K562 (cell line): Measurements from ENCODE around the gene TPSG1. TPM values are rescaled to one million over a fixed set of nuclear protein-coding genes. Genes with fewer than 3 reads are reported as not detected.

Experiments
- BHLHE40 ChIP-seq: IDR thresholded peaks from 2 replicates; pipeline ENCODE4 v1.6.1; 2011; ENCODE audit warnings: low read length, improper control_type of control experiment
- CEBPG ChIP-seq, 3 experiments: fragments of 200-800 bp in 1 of 3; sonication (Bioruptor generic) in 1 of 3; sonication (generic) in 1 of 3; formaldehyde crosslinking in 1 of 3; IDR thresholded peaks in 2 of 3; conservative IDR thresholded peaks in 1 of 3; 2 replicates each; pipeline versions ENCODE4 v1.6.1 to v1.8.0; 2016 to 2022; ENCODE audit warnings: missing compliant biosample characterization in 2 of 3, missing genetic modification characterization in 2 of 3, mild to moderate bottlenecking in 1 of 3, missing genetic modification reagents in 1 of 3
- FOXA3 ChIP-seq, 2 experiments: fragments of 450-650 bp in 1 of 2; sonication (generic) in 1 of 2; formaldehyde crosslinking; IDR thresholded peaks in 1 of 2; conservative IDR thresholded peaks in 1 of 2; 2 replicates each; pipeline versions ENCODE4 v1.4.0 to v1.8.0; 2020 to 2022; ENCODE audit warnings: mild to moderate bottlenecking in 2 of 2, missing genetic modification reagents in 1 of 2
- HDAC1 ChIP-seq, 2 experiments: fragments of 450-650 bp; IDR thresholded peaks; 2 replicates each; pipeline ENCODE4 v1.6.1; 2016 to 2017; ENCODE audit warnings: inconsistent platforms in 1 of 2, mild to moderate bottlenecking in 1 of 2, moderate library complexity in 1 of 2
- LCOR ChIP-seq: sonication (generic); formaldehyde crosslinking; IDR thresholded peaks from 2 replicates; pipeline ENCODE4 v1.8.0; 2022; ENCODE audit warnings: mild to moderate bottlenecking, missing genetic modification reagents
- RNF219 ChIP-seq: fragments of 250-450 bp; sonication (Bioruptor Pico); IDR thresholded peaks from 2 replicates; pipeline ENCODE4 v1.5.0; 2022; ENCODE audit warnings: mild to moderate bottlenecking
- SMC3 ChIP-seq: conservative IDR thresholded peaks from 2 replicates; pipeline ENCODE4 v1.6.1; 2011; ENCODE audit warnings: low read depth, low read length, improper control_type of control experiment; ENCODE audit not compliant: insufficient read depth
- ZBTB12 ChIP-seq: fragments of 250-450 bp; sonication (Bioruptor Pico); IDR thresholded peaks from 2 replicates; pipeline ENCODE4 v1.4.0; 2020
- ZNF395 ChIP-seq: fragments of 200-800 bp; sonication (Bioruptor generic); IDR thresholded peaks from 2 replicates; pipeline ENCODE4 v1.6.1; 2017; ENCODE audit warnings: missing genetic modification characterization, missing compliant biosample characterization
- polyA plus RNA-seq, 8 experiments: library from polyadenylated mRNA; depleted of rRNA in 4 of 8; stranded (reverse) in 5 of 8; unstranded in 3 of 8; fragments of >200 nt; fragmentation: Nextera tagmentation in 2 of 8; fragmentation: Illumina TruSeq in 1 of 8; extraction: Ambion mirVana in 2 of 8; extraction: Trizol in 1 of 8; gene quantifications; 2 replicates each; pipeline versions ENCODE4 v1.2.1 to v1.2.3, GENCODE V29; 2011 to 2014; ENCODE audit warnings: inconsistent platforms in 1 of 8, missing spikeins in 1 of 8
- total RNA-seq, 7 experiments: library from RNA; depleted of rRNA in 6 of 7; stranded (reverse); fragments of >200 nt in 6 of 7; fragmentation: Illumina TruSeq in 2 of 7; extraction: Trizol in 2 of 7; gene quantifications; 2 replicates each; pipeline versions ENCODE4 v1.2.1 to v1.2.3, GENCODE V29; 2011 to 2021; ENCODE audit warnings: low replicate concordance in 1 of 7
- TF ChIP-seq, protein P1 (sequence below): sonication (generic); formaldehyde crosslinking; IDR thresholded peaks from 2 replicates; pipeline ENCODE4 v1.9.0; 2022; ENCODE audit warnings: mild to moderate bottlenecking, missing genetic modification reagents
- TF ChIP-seq, protein P2 (sequence below): sonication (generic); formaldehyde crosslinking; IDR thresholded peaks from 2 replicates; pipeline ENCODE4 v1.9.0; 2022; ENCODE audit warnings: mild to moderate bottlenecking, missing genetic modification reagents

TPSG1 gene
- total and polyA plus RNA-seq, 9 of the 15 experiments (the other 6 are each of a cell fraction or from before 2014, with no cell fraction given): not detected

DNA sequence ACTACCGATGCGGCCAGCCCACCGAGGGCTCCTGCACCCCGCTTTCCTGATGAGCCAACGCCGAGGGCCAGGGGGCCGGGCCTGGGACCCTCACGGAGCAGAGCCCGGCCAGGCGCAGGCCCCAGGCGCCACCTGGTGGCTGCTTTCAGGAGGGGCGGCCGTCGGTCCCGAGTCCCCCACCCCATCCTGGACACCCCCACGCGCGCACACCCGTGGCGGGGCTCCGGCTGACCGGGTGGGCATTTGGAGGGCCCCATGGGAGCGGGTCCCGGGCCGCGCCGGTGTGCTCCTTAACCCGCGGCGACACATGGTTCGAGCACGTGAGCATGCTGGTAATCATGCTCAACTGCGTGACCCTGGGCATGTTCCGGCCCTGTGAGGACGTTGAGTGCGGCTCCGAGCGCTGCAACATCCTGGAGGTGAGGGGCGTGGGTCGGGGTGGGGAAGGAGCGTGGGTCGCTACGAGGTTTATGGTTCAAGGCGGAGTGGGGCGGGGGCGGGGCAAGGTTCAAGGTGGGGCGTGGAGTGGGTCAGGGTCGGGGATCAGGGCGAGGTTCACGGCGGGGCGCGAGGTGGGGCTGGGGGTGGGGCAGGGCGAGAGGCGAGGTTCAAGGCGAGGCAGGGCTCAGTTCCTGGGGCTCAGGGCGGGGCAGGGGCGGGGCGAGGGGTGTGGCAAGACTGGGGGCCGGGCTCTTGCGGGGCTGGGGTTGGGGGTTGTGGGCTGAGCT is 30.2 kb downstream of the TPSG1 start (continued):
- TF ChIP-seq, protein P1, sequence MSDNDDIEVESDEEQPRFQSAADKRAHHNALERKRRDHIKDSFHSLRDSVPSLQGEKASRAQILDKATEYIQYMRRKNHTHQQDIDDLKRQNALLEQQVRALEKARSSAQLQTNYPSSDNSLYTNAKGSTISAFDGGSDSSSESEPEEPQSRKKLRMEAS (CRISPR knock-in tag): peak; percentile 40; the same call in 1 of the 2 replicates
- TF ChIP-seq ZNF395 (CRISPR knock-in tag): no peak
- TF ChIP-seq, protein P2, sequence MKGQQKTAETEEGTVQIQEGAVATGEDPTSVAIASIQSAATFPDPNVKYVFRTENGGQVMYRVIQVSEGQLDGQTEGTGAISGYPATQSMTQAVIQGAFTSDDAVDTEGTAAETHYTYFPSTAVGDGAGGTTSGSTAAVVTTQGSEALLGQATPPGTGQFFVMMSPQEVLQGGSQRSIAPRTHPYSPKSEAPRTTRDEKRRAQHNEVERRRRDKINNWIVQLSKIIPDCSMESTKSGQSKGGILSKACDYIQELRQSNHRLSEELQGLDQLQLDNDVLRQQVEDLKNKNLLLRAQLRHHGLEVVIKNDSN (CRISPR knock-in tag): peak; percentile 59
- TF ChIP-seq FOXA3 (CRISPR knock-in tag; conservative IDR thresholded peaks at IDR 0.05 in 1 of 2, IDR thresholded peaks at IDR 0.05 in 1 of 2): no peak
- TF ChIP-seq HDAC1 (IDR thresholded peaks at IDR 0.05): no peak
- TF ChIP-seq LCOR: no peak
- no peak for TF ChIP-seq RNF219 (CRISPR knock-in tag)
- TF ChIP-seq BHLHE40: peak; percentile 60; the same call in 1 of the 2 replicates
- TF ChIP-seq ZBTB12 (CRISPR knock-in tag): no peak
- peak; percentile 71 for TF ChIP-seq SMC3
- 0 out of 2 replicates have a peak, but pooled peaks have one; percentile 20 for TF ChIP-seq CEBPG (CRISPR knock-in tag; IDR thresholded peaks at IDR 0.05)
- no peak for TF ChIP-seq CEBPG (tag; conservative IDR thresholded peaks at IDR 0.05 in 1 of 2, IDR thresholded peaks at IDR 0.05 in 1 of 2)
